Stimulated activated CD4-positive, alpha-beta T cell treated with anti-CD3 and anti-CD28 coated beads, TNF-alpha, amount 100 ng/mL, for 4 hours (primary cell): ENCODE data around the gene C1QTNF12.
"Not testable (repeated sequence)": the region's sequence is repeated elsewhere in the genome, so short reads cannot be mapped to it uniquely, and the experiment has no call there.

ENCODE experiments used
- DNase-seq, 3 experiments: peaks; one replicate each; pipeline ENCODE4 v3.0.0-alpha.2; 2020; ENCODE audit warnings: low read depth in 3 of 3

C1QTNF12 gene

GRCh38 chr1:1259540-1259939 is 13.0 kb upstream of the C1QTNF12 start:
- DNase-seq: no peak

- DNase-seq: no peak
These were observed 12.6 kb upstream of the C1QTNF12 start for GRCh38 chr1:1259119-1259488.

- no peak for DNase-seq
These were observed 10.7 kb upstream of the C1QTNF12 start for GRCh38 chr1:1256956-1257871.

- DNase-seq: no peak
These were observed 9.1 kb upstream of the C1QTNF12 start for GRCh38 chr1:1255611-1256010.

GRCh38 chr1:1255078-1255477 is 8.6 kb upstream of the C1QTNF12 start:
- no peak for DNase-seq

- DNase-seq: no peak
These were observed 8.1 kb upstream of the C1QTNF12 start for GRCh38 chr1:1254667-1254998.

GRCh38 chr1:1253972-1254666 is 7.6 kb upstream of the C1QTNF12 start:
- no peak for DNase-seq

- no peak for DNase-seq
These were observed 6.8 kb upstream of the C1QTNF12 start for GRCh38 chr1:1253314-1253713.

- DNase-seq: peak; percentile 43 to 52 (median 46)
These were observed 4.3 kb upstream of the C1QTNF12 start for GRCh38 chr1:1250786-1251284.

GRCh38 chr1:1248009-1248913 is 1.7 kb upstream of the C1QTNF12 start:
- not testable (repeated sequence) for DNase-seq

- DNase-seq: no peak
These were observed 905 bp upstream of the C1QTNF12 start for GRCh38 chr1:1247341-1247913.

- no peak for DNase-seq
These were observed 525 bp downstream of the C1QTNF12 start for GRCh38 chr1:1245817-1246576.

- no peak for DNase-seq
These were observed 1.2 kb downstream of the C1QTNF12 start for GRCh38 chr1:1245178-1245816.

GRCh38 chr1:1244192-1244811 is 2.2 kb downstream of the C1QTNF12 start:
- DNase-seq: no peak

GRCh38 chr1:1243807-1244191 is 2.7 kb downstream of the C1QTNF12 start:
- DNase-seq: no peak

GRCh38 chr1:1243266-1243660 is 3.3 kb downstream of the C1QTNF12 start:
- DNase-seq: no peak

- no peak for DNase-seq
These were observed 3.9 kb downstream of the C1QTNF12 start for GRCh38 chr1:1242461-1243265.

- DNase-seq: no peak
These were observed 4.8 kb downstream of the C1QTNF12 start for GRCh38 chr1:1241588-1242219.
